B cell (primary cell): ENCODE measurements around the gene ANXA10. TPM values are rescaled to one million over a fixed set of nuclear protein-coding genes. Genes with fewer than 3 reads are reported as not detected.

Source experiments
- ATAC-seq: fragments of 200-7000 bp; cut with Tn5 transposase; one replicate; pipeline ENCODE4 v1.10.0; 2021; ENCODE audit warnings: low read depth, mild to moderate bottlenecking, moderate number of reproducible peaks, moderate library complexity
- CTCF ChIA-PET: fragments of 350-600 bp; sonication (Branson Sonifier 250); formaldehyde crosslinking; loops from one replicate; lab custom pipeline; 2021; ENCODE audit warnings: antibody characterized with exemption, inconsistent platforms; lab: Charles Lee
- POLR2A ChIA-PET: fragments of 350-600 bp; sonication (Branson Sonifier 250); formaldehyde crosslinking; loops from one replicate; lab custom pipeline; 2021; ENCODE audit warnings: antibody characterized with exemption; lab: Charles Lee
- DNase-seq: peaks from one replicate; pipeline ENCODE4 v3.0.0; 2013
- H2AFZ ChIP-seq: 2 replicates; pipeline ENCODE4 v1.6.1; 2012; ENCODE audit warnings: mild to moderate bottlenecking, low read depth, low read length; ENCODE audit not compliant: insufficient read depth, poor library complexity, severe bottlenecking
- H3K27ac ChIP-seq, 2 donors: 1 replicate in 1 of 2; 2 replicates in 1 of 2; pipeline ENCODE4 v1.5.1; 2012 to 2013; ENCODE audit warnings: low read length in 2 of 2, mild to moderate bottlenecking in 2 of 2, moderate library complexity in 1 of 2
- H3K27me3 ChIP-seq, 4 experiments: fragments of 200-600 bp in 1 of 4; sonication (generic) in 1 of 4; replicated peaks in 1 of 4; 1 replicate in 2 of 4; 2 replicates in 2 of 4; pipeline versions ENCODE4 v1.6.1 to v1.7.0; 2013 to 2016; ENCODE audit warnings: low read length in 3 of 4, mild to moderate bottlenecking in 2 of 4, mixed read lengths in 1 of 4, moderate library complexity in 1 of 4; ENCODE audit not compliant: insufficient read depth in 4 of 4, control insufficient read depth in 3 of 4; ENCODE audit errors: control extremely low read depth in 1 of 4
- H3K36me3 ChIP-seq, 2 experiments: replicated peaks in 1 of 2; 1 replicate in 1 of 2; 2 replicates in 1 of 2; pipeline versions ENCODE4 v1.6.1 to v1.7.1; 2013; ENCODE audit warnings: low read length in 1 of 2; ENCODE audit not compliant: insufficient read depth in 2 of 2, control insufficient read depth in 1 of 2; ENCODE audit errors: control extremely low read depth in 1 of 2, extremely low read depth in 1 of 2
- H3K4me1 ChIP-seq, 2 donors: fragments of 200-600 bp in 1 of 2; sonication (generic) in 1 of 2; 1 replicate in 1 of 2; 2 replicates in 1 of 2; pipeline versions ENCODE4 v1.5.1 to v1.6.1; 2013 to 2017; ENCODE audit warnings: low read length in 2 of 2; ENCODE audit not compliant: control insufficient read depth in 2 of 2, insufficient read depth in 2 of 2
- H3K4me2 ChIP-seq: replicated peaks from 2 replicates; pipeline ENCODE3; 2012; ENCODE audit warnings: mild to moderate bottlenecking, low read depth, low read length; ENCODE audit not compliant: poor library complexity, severe bottlenecking
- H3K4me3 ChIP-seq, 5 experiments: fragments of 200-600 bp in 1 of 5; sonication (generic) in 1 of 5; 1 replicate in 3 of 5; 2 replicates in 2 of 5; pipeline versions ENCODE4 v1.5.1 to v1.7.0; 2011 to 2016; ENCODE audit warnings: low read length in 4 of 5, mild to moderate bottlenecking in 4 of 5, low read depth in 2 of 5, control low read depth in 1 of 5, moderate library complexity in 1 of 5; ENCODE audit not compliant: insufficient read depth in 1 of 5; ENCODE audit errors: control extremely low read depth in 1 of 5, extremely low read depth in 1 of 5
- H3K79me2 ChIP-seq: fragments of 200-600 bp; sonication (generic); one replicate; pipeline ENCODE4 v1.6.0; 2016; ENCODE audit warnings: low read length; ENCODE audit not compliant: control insufficient read depth, insufficient read depth
- H3K9ac ChIP-seq: fragments of 200-600 bp; sonication (generic); 2 replicates; pipeline ENCODE4 v1.6.1; 2017; ENCODE audit warnings: mild to moderate bottlenecking, low read length, moderate library complexity
- H3K9me3 ChIP-seq, 3 donors: one replicate each; pipeline versions ENCODE4 v1.6.1 to v1.7.1; 2013; ENCODE audit warnings: low read length in 2 of 3; ENCODE audit not compliant: control insufficient read depth in 2 of 3, insufficient read depth in 1 of 3; ENCODE audit errors: control extremely low read depth in 1 of 3
- H4K20me1 ChIP-seq: 2 replicates; pipeline ENCODE4 v1.6.0; 2012; ENCODE audit warnings: mild to moderate bottlenecking, low read length; ENCODE audit not compliant: insufficient read depth, control insufficient read depth, poor library complexity, severe bottlenecking
- H3K27ac Mint-ChIP-seq: one replicate; pipeline ENCODE4 v1.8.0; 2021; ENCODE audit warnings: mixed read lengths
- H3K27me3 Mint-ChIP-seq: one replicate; pipeline ENCODE4 v1.8.0; 2021; ENCODE audit warnings: mixed read lengths
- H3K4me1 Mint-ChIP-seq: one replicate; pipeline ENCODE4 v1.8.0; 2021; ENCODE audit warnings: mixed read lengths
- H3K4me3 Mint-ChIP-seq: one replicate; pipeline ENCODE4 v1.8.0; 2021; ENCODE audit warnings: mixed read lengths
- H3K9me3 Mint-ChIP-seq: one replicate; pipeline ENCODE4 v1.8.0; 2022; ENCODE audit warnings: mixed read lengths; ENCODE audit not compliant: insufficient read depth
- CTCF ChIP-seq: fragments of 200-600 bp; IDR thresholded peaks from one replicate; pipeline ENCODE4 v1.8.0; 2022; ENCODE audit warnings: antibody characterized with exemption, mild to moderate bottlenecking
- EZH2 ChIP-seq: IDR thresholded peaks from 2 replicates; pipeline ENCODE4 v1.6.1; 2012; ENCODE audit warnings: borderline replicate concordance, low read depth, mild to moderate bottlenecking, moderate library complexity, low read length; ENCODE audit not compliant: insufficient read depth, poor library complexity, severe bottlenecking
- WGBS: methylation state at CpG from one replicate; pipeline ENCODE4 v1.1.5; 2013; ENCODE audit warnings: missing lambda C conversion rate; ENCODE audit not compliant: insufficient coverage; 5-methylcytosine and 5-hydroxymethylcytosine counted together
- intact Hi-C: fragments of 100-400 bp; cut with micrococcal nuclease; formaldehyde crosslinking; loops from one replicate; pipeline ENCODE4 v1.10.0; 2022
- polyA plus RNA-seq: library from polyadenylated mRNA; depleted of rRNA; stranded (reverse); fragments of >200 nt; gene quantifications from 2 replicates; pipeline ENCODE4 v1.2.3, GENCODE V29; 2012
- total RNA-seq, 2 donors: library from RNA; stranded (reverse); fragments of 120-200 nt in 1 of 2; gene quantifications; 1 replicate in 1 of 2; 2 replicates in 1 of 2; pipeline versions ENCODE4 v1.2.3 to v1.2.4, GENCODE V29; 2013 to 2022

The ANXA10 gene
- total and polyA plus RNA-seq, 2 donors (not counting 1 experiment from before 2014, with no cell fraction given): not detected

- Histone ChIP-seq H3K4me2 (no peak overlapping the region), H4K20me1 (no peaks in the 10 kb centered on the region), H3K27me3 (no peaks in the 10 kb centered on the region), H3K9ac (no peak overlapping the region), H3K79me2 (no peaks in the 10 kb centered on the region), H2AFZ (no peak overlapping the region), H3K4me3 (no peak overlapping the region), H3K4me1 (no peaks in the 10 kb centered on the region), H3K36me3 (peaks cover 15 to 34% of the 10 kb centered on the region in 2 experiments), H3K27ac (no peak overlapping the region), H3K9me3 (no peaks in the 10 kb centered on the region)
- no peak overlapping the region for H3K27ac Mint-ChIP-seq
- H3K27me3 Mint-ChIP-seq: no peaks in the 10 kb centered on the region
- ATAC-seq (no peak), DNase-seq (no peak)
- CTCF ChIA-PET: no interaction called here
- H3K4me1 Mint-ChIP-seq: no peaks in the 10 kb centered on the region
- TF ChIP-seq CTCF: no peak
- no peak for TF ChIP-seq EZH2
- H3K4me3 Mint-ChIP-seq: no peak overlapping the region
- WGBS: no CpG with 5 or more reads among the region's 2 CpGs
- POLR2A ChIA-PET: no interaction called here
- no peaks in the 10 kb centered on the region for H3K9me3 Mint-ChIP-seq
- intact Hi-C loops: no loop called here
These were observed 129.0 kb downstream of the ANXA10 start for GRCh38 chr4:168221301-168221700.

Other genes with a start within 250 kb of the ANXA10 start
- gene DDX60, start 226.2 kb downstream of the ANXA10 start, total RNA-seq: 20.2 and 21.3 TPM in 2 replicates
- 7.0 and 8.1 TPM in 2 replicates for gene DDX60, start 226.2 kb downstream of the ANXA10 start, polyA plus RNA-seq